Stomach (tissue), 4 donors: Measurements from ENCODE around the gene TOR1B.

Experiments
- CTCF ChIP-seq, 7 experiments: fragments of 450-650 bp in 4 of 7; fragments of 200-600 bp in 3 of 7; sonication (generic) in 3 of 7; IDR thresholded peaks; one replicate each; pipeline ENCODE4 v1.5.1; 2016 to 2019; ENCODE audit warnings: antibody characterized with exemption in 7 of 7, control low read depth in 2 of 7, mild to moderate bottlenecking in 1 of 7
- EP300 ChIP-seq: sonication (generic); formaldehyde crosslinking; IDR thresholded peaks from one replicate; pipeline ENCODE4 v1.6.1; 2017; ENCODE audit warnings: antibody characterized with exemption
- POLR2AphosphoS5 ChIP-seq, 3 donors: sonication (generic); formaldehyde crosslinking; IDR thresholded peaks; one replicate each; pipeline ENCODE4 v1.6.1; 2016; ENCODE audit warnings: antibody characterized with exemption in 3 of 3

GRCh38 chr9:129756191-129756590 lies 46.8 kb upstream of the TOR1B start:
- TF ChIP-seq CTCF (IDR thresholded peaks at IDR 0.05) (no peak), EP300 (no peak), POLR2AphosphoS5 (IDR thresholded peaks at IDR 0.05) (no peak)
